ENCODE measurements around the gene PLEKHD1. TPM values are rescaled to one million over a fixed set of nuclear protein-coding genes. Genes with fewer than 3 reads are reported as not detected.

The PLEKHD1 gene
- total RNA-seq, 2 experiments from 2014 or later = 0.04 TPM; not detected in 1

- CTCF ChIA-PET = interaction anchor here (1.0 to 3.1 kb wide), 5 partner anchors 10 to 330 kb away, joined by 3 to 16 read pairs (median 4); no protein-coding TSS in a partner anchor
- POLR2A ChIA-PET = no interaction called here
Observed at GRCh38 chr14:69573205-69573830, 88.8 kb downstream of the PLEKHD1 start.

- ChIA-PET CTCF (interaction anchor here (0.8 to 3.1 kb wide), 11 partner anchors 11 to 331 kb away, joined by 3 to 16 read pairs (median 4); no protein-coding TSS in a partner anchor), POLR2A (no interaction called here)
Observed at GRCh38 chr14:69573831-69574262, 89.3 kb downstream of the PLEKHD1 start.

- ChIA-PET POLR2A (no interaction called here), CTCF (interaction anchor here (0.8 to 3.1 kb wide), 11 partner anchors 10 to 331 kb away, joined by 3 to 16 read pairs (median 4); no protein-coding TSS in a partner anchor)
Observed at GRCh38 chr14:69574263-69574953, 89.9 kb downstream of the PLEKHD1 start, which contains the start of gene CCDC177. Gene CCDC177 (minus strand): TSS chr14:69574871. CDS start chr14:69573622, 1,249 bp downstream.

- CTCF ChIA-PET = interaction anchor here (0.6 to 3.1 kb wide), 8 partner anchors 10 to 333 kb away, joined by 3 to 16 read pairs (median 4); no protein-coding TSS in a partner anchor
- POLR2A ChIA-PET = interaction anchor here (0.7 kb wide), 1 partner anchor 46 kb away, joined by 3 read pairs; no protein-coding TSS in a partner anchor
Observed at GRCh38 chr14:69574954-69575295, 90.4 kb downstream of the PLEKHD1 start.

GRCh38 chr14:69579476-69579875, 94.9 kb downstream of the PLEKHD1 start:
- POLR2A ChIA-PET = interaction anchor here (0.6 kb wide), 1 partner anchor 28 kb away, joined by 3 read pairs; no protein-coding TSS in a partner anchor

GRCh38 chr14:69580009-69580577, 95.6 kb downstream of the PLEKHD1 start:
- CTCF ChIA-PET = interaction anchor here (1.0 to 1.4 kb wide), 2 partner anchors 147 to 151 kb away, joined by 3 read pairs; no protein-coding TSS in a partner anchor

More at GRCh38 chr14:69579476-69579875, 94.9 kb downstream of the PLEKHD1 start:
- CTCF ChIA-PET = interaction anchor here (1.0 to 1.4 kb wide), 2 partner anchors 148 to 152 kb away, joined by 3 read pairs; no protein-coding TSS in a partner anchor

More at GRCh38 chr14:69580009-69580577, 95.6 kb downstream of the PLEKHD1 start:
- POLR2A ChIA-PET = no interaction called here

Other genes with a start within 250 kb of the PLEKHD1 start
- gene GALNT16, start 224.6 kb upstream of the PLEKHD1 start, total RNA-seq = under 1 TPM; 0.08 to 0.19 TPM
- 100 to 1,000 TPM; 386 to 398 TPM for gene ERH, start 86.4 kb upstream of the PLEKHD1 start, total RNA-seq
- 10 to 100 TPM; 53.6 to 54.9 TPM for gene SLC39A9, start 86.0 kb upstream of the PLEKHD1 start, total RNA-seq
- gene CCDC177, start 90.1 kb downstream of the PLEKHD1 start, total RNA-seq = under 1 TPM in 1 of 2 experiments, not detected in 1; 0.04 TPM
- gene SUSD6, start 126.9 kb downstream of the PLEKHD1 start, total RNA-seq = 10 to 100 TPM; 53.3 to 56.9 TPM

Data from activated CD8-positive, alpha-beta memory T cell treated with anti-CD3 and anti-CD28 coated beads for 36 hours (primary cell).